Parathyroid adenoma (tissue), 2 donors: ENCODE data around the gene AGBL3.

Experiments used
- H2AFZ ChIP-seq: fragments of 300-600 bp; sonication (generic); one replicate; pipeline ENCODE4 v1.7.0; 2017; ENCODE audit warnings: antibody characterized with exemption, mild to moderate bottlenecking
- H3K27ac ChIP-seq: fragments of 300-600 bp; sonication (generic); one replicate; pipeline ENCODE4 v1.7.0; 2017
- H3K27me3 ChIP-seq: fragments of 300-600 bp; sonication (generic); one replicate; pipeline ENCODE4 v1.7.0; 2017; ENCODE audit warnings: low read length; ENCODE audit not compliant: control insufficient read depth, insufficient read depth
- H3K36me3 ChIP-seq: fragments of 300-600 bp; sonication (generic); one replicate; pipeline ENCODE4 v1.7.0; 2017; ENCODE audit warnings: low read length; ENCODE audit not compliant: control insufficient read depth, insufficient read depth
- H3K4me1 ChIP-seq: fragments of 300-600 bp; sonication (generic); one replicate; pipeline ENCODE4 v1.7.0; 2017; ENCODE audit warnings: control low read depth
- H3K4me2 ChIP-seq: fragments of 300-600 bp; sonication (generic); one replicate; pipeline ENCODE4 v1.7.0; 2017; ENCODE audit warnings: low read length
- H3K4me3 ChIP-seq: fragments of 300-600 bp; sonication (generic); one replicate; pipeline ENCODE4 v1.7.0; 2017; ENCODE audit warnings: low read depth, low read length
- H3K79me2 ChIP-seq: fragments of 300-600 bp; sonication (generic); one replicate; pipeline ENCODE4 v1.7.0; 2017; ENCODE audit warnings: control low read depth
- H3K9ac ChIP-seq: fragments of 300-600 bp; sonication (generic); one replicate; pipeline ENCODE4 v1.7.0; 2017; ENCODE audit warnings: mild to moderate bottlenecking
- H3K9me3 ChIP-seq: fragments of 300-600 bp; sonication (generic); one replicate; pipeline ENCODE4 v1.7.0; 2017; ENCODE audit warnings: low read length; ENCODE audit not compliant: control insufficient read depth
- CTCF ChIP-seq: fragments of 300-600 bp; sonication (generic); IDR thresholded peaks from one replicate; pipeline ENCODE4 v1.7.0; 2017; ENCODE audit warnings: antibody characterized with exemption, mild to moderate bottlenecking
- donor health status: primary hyperparathyroidism.

Gene AGBL3

GRCh38 chr7:135074096-135074495 is 87.8 kb downstream of the AGBL3 start:
- no peaks in the 10 kb centered on the region for H3K9me3 ChIP-seq
- TF ChIP-seq CTCF = no peak
- H3K27ac ChIP-seq = no peak overlapping the region

GRCh38 chr7:135074531-135074930 is 88.2 kb downstream of the AGBL3 start:
- Histone ChIP-seq H3K9me3 (no peaks in the 10 kb centered on the region), H3K27me3 (no peaks in the 10 kb centered on the region), H3K9ac (no peak overlapping the region), H3K27ac (no peak overlapping the region), H2AFZ (no peak overlapping the region), H3K79me2 (no peaks in the 10 kb centered on the region), H3K36me3 (no peaks in the 10 kb centered on the region), H3K4me1 (no peaks in the 10 kb centered on the region), H3K4me2 (no peak overlapping the region), H3K4me3 (no peak overlapping the region)
- TF ChIP-seq CTCF = no peak

More at GRCh38 chr7:135074096-135074495, 87.8 kb downstream of the AGBL3 start:
- no peaks in the 10 kb centered on the region for H3K36me3 ChIP-seq
- H3K27me3 ChIP-seq = no peaks in the 10 kb centered on the region
- H2AFZ ChIP-seq = no peak overlapping the region
- no peak overlapping the region for H3K9ac ChIP-seq
- no peaks in the 10 kb centered on the region for H3K4me1 ChIP-seq
- no peaks in the 10 kb centered on the region for H3K79me2 ChIP-seq
- H3K4me3 ChIP-seq = no peak overlapping the region
- no peak overlapping the region for H3K4me2 ChIP-seq

GRCh38 chr7:135075716-135076115 is 89.4 kb downstream of the AGBL3 start:
- H3K4me2 ChIP-seq = no peak overlapping the region
- H3K9me3 ChIP-seq = no peaks in the 10 kb centered on the region
- H3K36me3 ChIP-seq = no peaks in the 10 kb centered on the region
- no peak overlapping the region for H3K9ac ChIP-seq
- no peaks in the 10 kb centered on the region for H3K4me1 ChIP-seq
- H3K27me3 ChIP-seq = no peaks in the 10 kb centered on the region
- no peaks in the 10 kb centered on the region for H3K79me2 ChIP-seq
- no peak overlapping the region for H3K27ac ChIP-seq
- H2AFZ ChIP-seq = no peak overlapping the region
- H3K4me3 ChIP-seq = no peak overlapping the region
- TF ChIP-seq CTCF = no peak

GRCh38 chr7:135076882-135077281 is 90.6 kb downstream of the AGBL3 start:
- no peak for TF ChIP-seq CTCF
- Histone ChIP-seq H3K79me2 (no peaks in the 10 kb centered on the region), H3K27ac (no peak overlapping the region), H3K36me3 (no peaks in the 10 kb centered on the region), H2AFZ (no peak overlapping the region), H3K9me3 (no peaks in the 10 kb centered on the region), H3K4me1 (no peaks in the 10 kb centered on the region), H3K4me3 (no peak overlapping the region), H3K4me2 (no peak overlapping the region), H3K9ac (no peak overlapping the region), H3K27me3 (no peaks in the 10 kb centered on the region)

GRCh38 chr7:135077642-135078041 is 91.3 kb downstream of the AGBL3 start:
- H3K27me3 ChIP-seq = no peaks in the 10 kb centered on the region
- H3K4me3 ChIP-seq = no peak overlapping the region
- TF ChIP-seq CTCF = no peak
- H3K79me2 ChIP-seq = no peaks in the 10 kb centered on the region
- H2AFZ ChIP-seq = no peak overlapping the region
- no peak overlapping the region for H3K27ac ChIP-seq
- H3K9ac ChIP-seq = no peak overlapping the region
- no peaks in the 10 kb centered on the region for H3K36me3 ChIP-seq
- no peak overlapping the region for H3K4me2 ChIP-seq
- H3K4me1 ChIP-seq = no peaks in the 10 kb centered on the region
- no peaks in the 10 kb centered on the region for H3K9me3 ChIP-seq
